Measurements from ENCODE around the gene LENG8. TPM values are rescaled to one million over a fixed set of nuclear protein-coding genes. Genes with fewer than 3 reads are reported as not detected.

The LENG8 gene
- polyA plus RNA-seq, 1 donor = 248 TPM

- Histone ChIP-seq H3K4me3 (ENCODE audit: low read length) (no peak overlapping the region), H3K9me3 (ENCODE audit: control insufficient read depth, low read depth, low read length) (no peaks in the 10 kb centered on the region), H3K27ac (ENCODE audit: low read length) (no peak overlapping the region), H3K36me3 (ENCODE audit: control insufficient read depth, insufficient read depth, low read length) (peaks cover 93% of the 10 kb centered on the region), H3K27me3 (ENCODE audit: control insufficient read depth, insufficient read depth, low read length) (no peaks in the 10 kb centered on the region), H3K4me1 (ENCODE audit: control insufficient read depth, insufficient read depth, low read length) (peaks cover 16% of the 10 kb centered on the region)
- no peak for DNase-seq
- 100% methylated on average over 1 of the region's 33 CpGs for WGBS (ENCODE audit: insufficient coverage, low lambda C conversion rate)
Measured at GRCh38 chr19:54454781-54455675, 6.0 kb downstream of the LENG8 start.

- H3K9me3 ChIP-seq (ENCODE audit: control insufficient read depth, low read depth, low read length) = no peaks in the 10 kb centered on the region
- no peak for DNase-seq
- WGBS (ENCODE audit: insufficient coverage, low lambda C conversion rate) = no CpG with 5 or more reads among the region's 40 CpGs
- peaks cover 7% of the 10 kb centered on the region for H3K4me1 ChIP-seq (ENCODE audit: control insufficient read depth, insufficient read depth, low read length)
- no peak overlapping the region for H3K27ac ChIP-seq (ENCODE audit: low read length)
- H3K27me3 ChIP-seq (ENCODE audit: control insufficient read depth, insufficient read depth, low read length) = no peaks in the 10 kb centered on the region
- H3K4me3 ChIP-seq (ENCODE audit: low read length) = no peak overlapping the region
- peaks cover 97% of the 10 kb centered on the region for H3K36me3 ChIP-seq (ENCODE audit: control insufficient read depth, insufficient read depth, low read length)
Measured at GRCh38 chr19:54455786-54456422, 6.9 kb downstream of the LENG8 start.

DNA sequence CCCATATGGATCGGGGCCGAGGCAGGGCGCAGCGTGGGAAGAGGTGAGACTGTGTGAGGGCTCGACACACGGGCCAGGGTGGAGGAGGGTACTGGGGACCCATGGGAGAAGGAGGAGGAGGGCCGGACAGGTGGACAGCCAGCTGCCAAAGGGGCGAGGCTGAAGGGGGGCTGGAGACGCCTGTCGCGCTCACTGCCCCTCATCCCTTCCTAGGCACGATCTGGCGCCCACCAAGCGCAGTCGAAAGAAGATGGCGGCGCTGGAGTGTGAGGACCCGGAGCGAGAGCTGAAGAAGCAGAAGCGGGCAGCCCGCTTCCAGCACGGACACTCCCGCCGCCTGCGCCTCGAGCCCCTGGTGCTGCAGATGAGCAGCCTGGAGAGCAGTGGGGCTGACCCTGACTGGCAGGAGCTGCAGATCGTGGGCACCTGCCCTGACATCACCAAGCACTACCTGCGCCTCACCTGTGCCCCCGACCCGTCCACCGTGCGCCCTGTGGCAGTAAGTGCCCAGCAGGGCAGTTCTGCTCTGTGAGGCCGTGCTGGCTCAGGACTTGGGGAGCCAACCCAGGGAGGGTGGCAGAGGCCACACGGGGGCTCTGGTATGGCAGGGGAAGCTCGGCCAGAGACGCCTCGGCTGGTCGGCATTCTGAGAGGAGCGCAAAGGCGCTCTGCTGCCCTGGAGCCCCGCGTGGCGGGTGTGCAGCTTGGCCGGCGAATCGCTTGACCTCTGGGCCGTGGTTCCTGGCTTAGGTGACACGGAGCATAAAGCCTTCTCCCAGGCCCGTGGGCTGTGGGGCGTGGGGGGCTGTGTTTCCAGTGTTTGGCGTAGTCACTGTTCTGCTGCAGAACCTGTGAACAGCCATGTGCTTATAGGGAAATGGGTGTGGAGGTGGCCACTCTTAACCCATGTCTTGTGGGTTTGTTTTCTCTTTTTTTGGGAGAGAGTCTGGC, 7.7 kb downstream of the LENG8 start:
- Histone ChIP-seq H3K4me3 (ENCODE audit: low read length) (no peak overlapping the region), H3K36me3 (ENCODE audit: control insufficient read depth, insufficient read depth, low read length) (peaks cover 96% of the 10 kb centered on the region), H3K27me3 (ENCODE audit: control insufficient read depth, insufficient read depth, low read length) (no peaks in the 10 kb centered on the region), H3K9me3 (ENCODE audit: control insufficient read depth, low read depth, low read length) (no peaks in the 10 kb centered on the region), H3K27ac (ENCODE audit: low read length) (no peak overlapping the region), H3K4me1 (ENCODE audit: control insufficient read depth, insufficient read depth, low read length) (peaks cover 5% of the 10 kb centered on the region)
- WGBS (ENCODE audit: insufficient coverage, low lambda C conversion rate) = no CpG with 5 or more reads among the region's 51 CpGs
- DNase-seq = no peak

DNA sequence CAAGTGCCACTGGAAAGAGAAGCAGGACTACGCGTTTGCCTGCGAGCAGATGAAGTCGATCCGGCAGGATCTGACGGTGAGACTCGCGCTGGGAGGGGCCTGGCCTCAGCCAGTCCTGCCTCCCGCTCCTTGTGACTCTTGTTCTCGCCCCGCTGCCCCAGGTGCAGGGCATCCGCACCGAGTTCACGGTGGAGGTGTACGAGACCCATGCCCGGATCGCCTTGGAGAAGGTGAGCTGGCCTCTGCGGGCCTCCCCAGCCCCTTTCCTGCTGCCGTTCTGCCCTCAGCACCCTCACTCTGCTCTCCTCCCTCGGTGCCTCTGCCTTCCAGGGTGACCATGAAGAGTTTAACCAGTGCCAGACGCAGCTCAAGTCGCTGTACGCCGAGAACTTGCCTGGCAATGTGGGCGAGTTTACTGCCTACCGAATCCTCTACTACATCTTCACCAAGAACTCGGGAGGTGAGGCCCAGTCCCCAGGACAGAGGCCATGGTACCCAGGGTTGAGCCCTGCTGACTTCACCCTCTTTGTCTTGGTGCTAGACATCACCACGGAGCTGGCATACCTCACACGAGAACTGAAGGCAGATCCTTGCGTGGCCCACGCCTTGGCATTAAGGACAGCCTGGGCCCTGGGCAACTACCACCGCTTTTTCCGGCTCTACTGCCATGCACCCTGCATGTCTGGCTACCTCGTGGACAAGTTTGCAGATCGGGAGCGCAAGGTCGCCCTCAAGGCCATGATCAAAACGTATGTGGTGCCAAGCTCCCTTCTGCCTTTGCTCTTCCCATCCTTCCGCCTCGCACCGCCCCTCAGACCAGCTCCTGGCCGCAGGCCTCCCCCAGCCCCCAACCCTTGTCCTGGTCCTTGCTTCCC, 9.0 kb downstream of the LENG8 start:
- Histone ChIP-seq H3K4me3 (ENCODE audit: low read length) (no peak overlapping the region), H3K36me3 (ENCODE audit: control insufficient read depth, insufficient read depth, low read length) (peaks cover 89% of the 10 kb centered on the region), H3K27me3 (ENCODE audit: control insufficient read depth, insufficient read depth, low read length) (no peaks in the 10 kb centered on the region), H3K4me1 (ENCODE audit: control insufficient read depth, insufficient read depth, low read length) (peaks cover 17% of the 10 kb centered on the region), H3K9me3 (ENCODE audit: control insufficient read depth, low read depth, low read length) (no peaks in the 10 kb centered on the region), H3K27ac (ENCODE audit: low read length) (no peak overlapping the region)
- 94% methylated on average over 9 of the region's 42 CpGs for WGBS (ENCODE audit: insufficient coverage, low lambda C conversion rate)
- DNase-seq = no peak

DNA sequence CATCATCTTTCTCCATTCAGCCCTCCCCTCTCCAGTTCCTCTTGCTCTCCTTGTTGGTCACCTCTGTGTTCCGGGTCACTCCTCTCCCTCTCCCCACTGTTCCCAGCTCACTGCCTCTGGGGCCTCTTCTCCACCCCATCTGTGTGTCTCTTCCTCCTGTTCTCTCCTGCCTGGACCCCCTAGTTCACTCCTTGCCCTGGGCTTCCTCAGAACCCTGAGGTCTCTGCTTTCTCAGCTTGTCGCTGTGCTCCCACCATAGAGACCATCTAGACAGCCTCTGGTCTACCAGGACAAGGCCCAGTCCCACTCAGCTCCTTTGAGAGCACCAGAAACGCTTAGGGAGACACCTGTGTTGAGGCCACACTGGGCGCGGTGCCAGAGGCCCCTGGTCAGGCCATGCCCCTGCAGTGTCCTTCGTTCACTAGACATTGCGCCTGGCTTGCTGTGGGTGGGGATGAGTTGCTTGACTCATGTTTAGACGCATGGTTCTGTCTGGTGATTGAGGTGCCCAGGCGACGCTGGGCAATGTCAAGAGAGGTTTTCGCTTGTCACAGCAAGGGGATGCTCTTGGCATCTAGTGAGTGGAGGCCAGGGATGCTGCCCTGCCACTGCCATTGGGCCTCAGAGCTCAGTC, 9.8 kb downstream of the LENG8 start:
- peaks cover 81% of the 10 kb centered on the region for H3K36me3 ChIP-seq (ENCODE audit: control insufficient read depth, insufficient read depth, low read length)
- H3K4me1 ChIP-seq (ENCODE audit: control insufficient read depth, insufficient read depth, low read length) = peaks cover 17% of the 10 kb centered on the region
- no peaks in the 10 kb centered on the region for H3K27me3 ChIP-seq (ENCODE audit: control insufficient read depth, insufficient read depth, low read length)
- DNase-seq = no peak
- H3K4me3 ChIP-seq (ENCODE audit: low read length) = no peak overlapping the region
- H3K9me3 ChIP-seq (ENCODE audit: control insufficient read depth, low read depth, low read length) = no peaks in the 10 kb centered on the region
- no peak overlapping the region for H3K27ac ChIP-seq (ENCODE audit: low read length)
- WGBS (ENCODE audit: insufficient coverage, low lambda C conversion rate) = 100% methylated on average over 1 of the region's 11 CpGs

DNA sequence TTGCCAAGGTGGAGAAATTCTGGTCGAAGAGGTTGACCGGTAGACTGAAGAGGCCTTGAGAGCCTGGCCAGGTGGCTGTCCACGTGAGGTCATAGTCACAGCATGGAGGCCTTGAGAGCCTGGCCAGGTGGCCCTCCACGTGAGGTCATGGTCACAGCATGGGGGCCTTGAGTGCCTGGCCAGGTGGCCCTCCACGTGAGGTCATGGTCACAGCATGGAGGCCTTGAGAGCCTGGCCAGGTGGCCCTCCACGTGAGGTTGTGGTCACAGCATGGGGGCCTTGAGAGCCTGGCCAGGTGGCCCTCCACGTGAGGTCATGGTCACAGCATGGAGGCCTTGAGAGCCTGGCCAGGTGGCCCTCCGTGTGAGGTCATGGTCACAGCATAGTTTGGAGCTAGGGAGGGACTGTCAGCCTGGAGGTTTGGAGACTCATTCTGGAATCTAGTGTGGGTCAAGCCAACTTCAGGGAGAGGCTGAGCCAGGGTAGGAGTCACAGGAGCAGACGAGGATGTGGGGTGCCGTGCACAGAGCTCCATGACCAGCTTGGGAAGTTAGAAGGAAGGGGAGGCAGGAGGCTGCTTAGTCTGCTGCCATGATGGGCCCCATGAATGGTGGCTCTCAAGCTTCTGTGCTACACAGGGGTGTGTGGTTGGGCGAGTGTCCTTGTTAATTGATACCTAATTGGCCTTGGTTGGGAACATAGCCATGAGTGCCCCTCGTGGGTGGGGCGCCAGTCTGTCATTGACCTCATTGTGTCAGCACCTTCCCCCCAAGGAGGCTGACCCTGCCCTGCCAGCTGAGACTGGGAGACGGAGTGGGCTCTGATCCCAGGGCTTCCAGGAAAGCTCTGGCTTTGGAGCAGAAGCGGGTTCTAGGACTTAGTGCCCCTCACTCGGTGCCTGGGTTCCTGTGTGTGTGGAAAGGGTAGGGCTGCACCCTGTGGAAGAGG, 10.6 kb downstream of the LENG8 start:
- H3K27ac ChIP-seq (ENCODE audit: low read length) = no peak overlapping the region
- peaks cover 74% of the 10 kb centered on the region for H3K36me3 ChIP-seq (ENCODE audit: control insufficient read depth, insufficient read depth, low read length)
- H3K27me3 ChIP-seq (ENCODE audit: control insufficient read depth, insufficient read depth, low read length) = no peaks in the 10 kb centered on the region
- no peak overlapping the region for H3K4me3 ChIP-seq (ENCODE audit: low read length)
- no peak for DNase-seq
- no CpG with 5 or more reads among the region's 16 CpGs for WGBS (ENCODE audit: insufficient coverage, low lambda C conversion rate)
- no peaks in the 10 kb centered on the region for H3K9me3 ChIP-seq (ENCODE audit: control insufficient read depth, low read depth, low read length)
- peaks cover 22% of the 10 kb centered on the region for H3K4me1 ChIP-seq (ENCODE audit: control insufficient read depth, insufficient read depth, low read length)

DNA sequence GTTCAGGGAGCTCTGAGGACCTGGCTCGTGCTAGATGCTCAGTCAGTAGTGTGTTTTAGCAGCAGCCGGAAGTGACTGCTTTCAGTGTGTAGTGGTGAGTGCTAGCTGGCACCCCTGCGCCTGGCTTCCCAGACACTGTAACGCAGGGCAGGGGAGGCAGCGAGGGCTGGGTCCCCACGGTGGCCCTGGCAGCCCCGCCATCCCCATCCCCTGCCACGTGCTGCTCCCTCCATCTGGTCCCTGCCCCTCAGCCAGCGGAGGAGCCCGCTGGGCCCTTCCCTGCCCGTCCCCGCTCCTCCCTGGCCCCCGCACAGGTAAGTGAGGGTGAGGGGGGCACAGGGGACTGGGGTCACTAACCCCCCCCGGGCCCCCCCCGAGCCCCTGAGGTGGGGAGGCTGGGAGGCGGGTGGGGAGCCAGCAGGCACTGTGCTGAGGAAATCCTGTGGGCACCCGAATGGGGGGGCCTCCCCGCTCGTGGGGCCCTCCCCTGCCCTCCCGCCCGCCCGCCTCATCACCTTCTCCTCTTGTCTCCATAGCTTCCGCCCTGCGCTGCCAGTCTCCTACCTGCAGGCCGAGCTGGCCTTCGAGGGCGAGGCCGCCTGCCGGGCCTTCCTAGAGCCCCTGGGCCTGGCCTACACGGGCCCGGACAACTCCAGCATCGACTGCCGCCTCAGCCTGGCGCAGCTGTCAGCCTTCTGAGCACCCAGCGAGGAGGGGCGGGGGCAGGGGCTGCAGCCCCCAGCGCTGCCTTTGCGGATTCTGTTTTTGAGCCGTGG, 11.4 kb downstream of the LENG8 start:
- Histone ChIP-seq H3K4me1 (ENCODE audit: control insufficient read depth, insufficient read depth, low read length) (peaks cover 25% of the 10 kb centered on the region), H3K27me3 (ENCODE audit: control insufficient read depth, insufficient read depth, low read length) (no peaks in the 10 kb centered on the region), H3K36me3 (ENCODE audit: control insufficient read depth, insufficient read depth, low read length) (peaks cover 66% of the 10 kb centered on the region), H3K27ac (ENCODE audit: low read length) (no peak overlapping the region), H3K4me3 (ENCODE audit: low read length) (no peak overlapping the region), H3K9me3 (ENCODE audit: control insufficient read depth, low read depth, low read length) (peaks cover 2% of the 10 kb centered on the region)
- WGBS (ENCODE audit: insufficient coverage, low lambda C conversion rate) = no CpG with 5 or more reads among the region's 39 CpGs
- DNase-seq = no peak

- Histone ChIP-seq H3K27me3 (ENCODE audit: control insufficient read depth, insufficient read depth, low read length) (no peaks in the 10 kb centered on the region), H3K27ac (ENCODE audit: low read length) (peak overlapping the region; percentile 42), H3K36me3 (ENCODE audit: control insufficient read depth, insufficient read depth, low read length) (peaks cover 66% of the 10 kb centered on the region), H3K4me3 (ENCODE audit: low read length) (no peak overlapping the region), H3K4me1 (ENCODE audit: control insufficient read depth, insufficient read depth, low read length) (peaks cover 33% of the 10 kb centered on the region), H3K9me3 (ENCODE audit: control insufficient read depth, low read depth, low read length) (peaks cover 6% of the 10 kb centered on the region)
- DNase-seq = no peak
- WGBS (ENCODE audit: insufficient coverage, low lambda C conversion rate) = no CpG with 5 or more reads among the region's 27 CpGs
Measured at GRCh38 chr19:54461210-54461609, 12.2 kb downstream of the LENG8 start.
